MCF 10A (cell line): ENCODE measurements around the gene RALGAPB. TPM values are rescaled to one million over a fixed set of nuclear protein-coding genes. Genes with fewer than 3 reads are reported as not detected.

Experiments
- BruUV-seq: library from RNA; stranded (reverse); fragments of 400-500 nt; replicated peaks from 2 replicates; lab custom pipeline; 2021; lab: Mats Ljungman, UMichigan
- CTCF ChIA-PET: fragments of 300-600 bp; sonication (Branson Sonifier 250); formaldehyde crosslinking; extraction: SDS; loops from one replicate; lab custom pipeline; 2021; ENCODE audit warnings: antibody characterized with exemption, inconsistent platforms; lab: Yijun Ruan, JAX
- POLR2A ChIA-PET: fragments of 300-600, 350-650 bp; sonication (Branson Sonifier 250); formaldehyde crosslinking; extraction: SDS; loops from one replicate; lab custom pipeline; 2020; ENCODE audit warnings: antibody characterized with exemption, inconsistent platforms; lab: Yijun Ruan, JAX
- DNase-seq: peaks from one replicate; pipeline ENCODE4 v3.0.0-alpha.2; 2018; ENCODE audit not compliant: unreplicated experiment
- H3K27ac Mint-ChIP-seq: one replicate; pipeline ENCODE4 v1.8.0; 2022; ENCODE audit warnings: mild to moderate bottlenecking, low read depth, mixed read lengths; ENCODE audit not compliant: unreplicated experiment
- H3K27me3 Mint-ChIP-seq: one replicate; pipeline ENCODE4 v1.8.0; 2022; ENCODE audit warnings: mixed read lengths; ENCODE audit not compliant: insufficient read depth, unreplicated experiment
- H3K36me3 Mint-ChIP-seq: one replicate; pipeline ENCODE4 v1.8.0; 2022; ENCODE audit warnings: mild to moderate bottlenecking, moderate library complexity, mixed read lengths; ENCODE audit not compliant: insufficient read depth, unreplicated experiment
- H3K4me1 Mint-ChIP-seq: one replicate; pipeline ENCODE4 v1.8.0; 2022; ENCODE audit warnings: mixed read lengths; ENCODE audit not compliant: insufficient read depth, unreplicated experiment
- H3K4me3 Mint-ChIP-seq: one replicate; pipeline ENCODE4 v1.8.0; 2022; ENCODE audit warnings: mild to moderate bottlenecking, moderate library complexity, mixed read lengths; ENCODE audit not compliant: unreplicated experiment
- H3K9me3 Mint-ChIP-seq: one replicate; pipeline ENCODE4 v1.8.0; 2022; ENCODE audit warnings: mixed read lengths; ENCODE audit not compliant: unreplicated experiment
- CTCF ChIP-seq: fragments of 200-600 bp; IDR thresholded peaks from one replicate; pipeline ENCODE4 v1.8.0; 2022; ENCODE audit warnings: antibody characterized with exemption, mild to moderate bottlenecking; ENCODE audit not compliant: unreplicated experiment
- intact Hi-C: fragments of 100-400 bp; cut with micrococcal nuclease; formaldehyde crosslinking; loops from 2 replicates; pipeline ENCODE4 v1.14.1; 2022
- total RNA-seq: library from RNA; stranded (reverse); gene quantifications from 2 replicates; pipeline ENCODE4 v1.2.3, GENCODE V29; 2022

The RALGAPB gene
- total RNA-seq, 1 experiment from 2014 or later, result 33.8 TPM

- Mint-ChIP-seq H3K4me3 (no peak overlapping the region), H3K36me3 (peaks cover 44% of the 10 kb centered on the region), H3K9me3 (no peaks in the 10 kb centered on the region), H3K27me3 (no peaks in the 10 kb centered on the region), H3K4me1 (no peaks in the 10 kb centered on the region), H3K27ac (peak overlapping the region; percentile 9)
- POLR2A ChIA-PET, result no interaction called here
- TF ChIP-seq CTCF, result no peak
- intact Hi-C loops, result no loop called here
- CTCF ChIA-PET, result interaction anchor here (0.6 kb wide), 1 partner anchor 101 kb away, joined by 3 read pairs; no protein-coding TSS in a partner anchor
- no peak for DNase-seq
- BruUV-seq, result no TSS peak
Measured at GRCh38 chr20:38573413-38573812, 100.8 kb downstream of the RALGAPB start.

DNA sequence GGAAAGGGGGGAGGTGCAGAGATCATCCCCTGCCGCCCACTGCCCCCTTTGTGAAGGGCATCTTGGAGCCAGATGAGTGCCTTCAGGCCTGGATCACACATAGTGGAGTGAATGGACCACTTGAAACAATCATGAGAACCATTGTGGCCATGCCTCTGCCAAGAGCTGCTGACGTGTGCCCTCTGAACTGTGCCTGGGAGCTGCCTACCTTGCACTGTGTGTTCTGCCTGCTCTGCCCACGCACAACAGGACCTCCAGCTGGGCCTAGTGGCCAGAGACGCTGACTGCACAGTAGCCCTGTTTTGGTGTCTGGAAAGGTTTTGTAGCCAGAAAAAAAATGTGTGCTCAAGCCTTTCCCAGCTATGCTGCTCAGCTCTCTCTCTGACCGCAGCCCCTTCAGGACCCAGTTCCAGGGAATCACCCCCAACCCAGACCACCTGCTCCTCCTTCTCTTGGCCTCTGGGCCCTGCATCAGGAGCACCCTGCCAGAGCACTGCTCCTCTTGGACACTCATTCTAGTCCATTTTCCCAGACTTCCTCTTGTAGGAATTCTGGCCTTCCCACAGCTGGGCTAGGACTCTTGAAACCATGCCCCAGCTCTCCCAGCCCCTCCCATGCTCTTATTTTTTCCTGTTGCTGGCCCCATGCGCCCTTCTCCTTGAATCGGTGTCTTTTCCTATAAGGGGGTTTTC lies 106.7 kb downstream of the RALGAPB start:
- BruUV-seq, result no TSS peak
- POLR2A ChIA-PET, result interaction anchor here (1.0 to 1.3 kb wide), 2 partner anchors 9 to 17 kb away, joined by 3 to 4 read pairs; no protein-coding TSS in a partner anchor
- peaks cover 5% of the 10 kb centered on the region for H3K4me1 Mint-ChIP-seq
- no peak overlapping the region for H3K4me3 Mint-ChIP-seq
- H3K9me3 Mint-ChIP-seq, result no peaks in the 10 kb centered on the region
- no peak for DNase-seq
- peaks cover 17% of the 10 kb centered on the region for H3K36me3 Mint-ChIP-seq
- H3K27ac Mint-ChIP-seq, result no peak overlapping the region
- CTCF ChIA-PET, result no interaction called here
- H3K27me3 Mint-ChIP-seq, result no peaks in the 10 kb centered on the region
- intact Hi-C loops, result no loop called here
- TF ChIP-seq CTCF, result no peak

DNA sequence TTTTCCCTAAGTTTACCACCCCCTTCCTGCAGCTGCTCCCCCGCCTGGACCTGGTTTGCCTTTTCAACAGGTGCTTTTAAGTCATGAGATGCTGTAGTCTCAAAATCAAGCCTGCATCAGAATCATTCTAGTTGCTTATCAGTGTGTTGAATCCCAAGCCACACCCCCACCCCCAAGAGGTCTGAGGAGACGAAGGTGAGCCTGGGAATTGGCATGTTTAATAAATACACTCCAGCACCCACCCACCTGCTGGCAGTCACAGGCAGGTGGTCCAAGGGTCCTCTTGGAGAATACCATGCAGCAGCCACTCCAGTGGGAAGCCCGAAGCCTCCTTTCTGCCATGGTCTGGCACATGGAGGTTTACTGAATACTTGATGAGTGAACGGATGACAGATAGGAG lies 107.3 kb downstream of the RALGAPB start:
- no peak overlapping the region for H3K27ac Mint-ChIP-seq
- H3K9me3 Mint-ChIP-seq, result no peaks in the 10 kb centered on the region
- no peak overlapping the region for H3K4me3 Mint-ChIP-seq
- no peak for TF ChIP-seq CTCF
- no TSS peak for BruUV-seq
- CTCF ChIA-PET, result interaction anchor here (0.7 kb wide), 1 partner anchor 358 kb away, joined by 3 read pairs; no protein-coding TSS in a partner anchor
- no peak for DNase-seq
- H3K4me1 Mint-ChIP-seq, result peaks cover 5% of the 10 kb centered on the region
- H3K36me3 Mint-ChIP-seq, result peaks cover 12% of the 10 kb centered on the region
- intact Hi-C loops, result no loop called here
- POLR2A ChIA-PET, result interaction anchor here (1.0 to 1.3 kb wide), 3 partner anchors 10 to 145 kb away, joined by 3 to 4 read pairs (median 4); partner anchors contain the start of gene SNHG17
- H3K27me3 Mint-ChIP-seq, result no peaks in the 10 kb centered on the region

GRCh38 chr20:38581013-38581412 lies 108.4 kb downstream of the RALGAPB start, which contains the start of gene ADIG:
ADIG (plus strand) TSS chr20:38581197; CDS start chr20:38581251, 54 bp downstream.
- BruUV-seq, result no TSS peak
- Mint-ChIP-seq H3K9me3 (no peaks in the 10 kb centered on the region), H3K4me1 (peaks cover 5% of the 10 kb centered on the region), H3K27me3 (no peaks in the 10 kb centered on the region), H3K27ac (peak within 1 kb of the TSS; percentile 57), H3K36me3 (peaks cover under 1% of the 10 kb centered on the region), H3K4me3 (no peak within 1 kb of the TSS)
- intact Hi-C loops, result no loop called here
- POLR2A ChIA-PET, result interaction anchor here (1.0 kb wide), 1 partner anchor 146 kb away, joined by 4 read pairs; the partner anchor contains the start of gene SNHG17
- CTCF ChIA-PET, result interaction anchor here (0.5 to 0.6 kb wide), 2 partner anchors 8 to 299 kb away, joined by 3 read pairs; no protein-coding TSS in a partner anchor
- TF ChIP-seq CTCF, result no peak
- no peak for DNase-seq
